ENCODE data around the gene SAFB2.

SAFB2 gene

GRCh38 chr19:5588906-5589676, 33.5 kb downstream of the SAFB2 start:
- no peak for TF ChIP-seq CTCF (IDR thresholded peaks at IDR 0.05; ENCODE audit: extremely low read depth, missing control alignments)
- DNase-seq (ENCODE audit: low spot score) = no peak

GRCh38 chr19:5588441-5588840, 34.1 kb downstream of the SAFB2 start:
- TF ChIP-seq CTCF (IDR thresholded peaks at IDR 0.05; ENCODE audit: extremely low read depth, missing control alignments) = no peak
- DNase-seq (ENCODE audit: low spot score) = no peak

GRCh38 chr19:5587661-5588060, 34.9 kb downstream of the SAFB2 start:
- no peak for TF ChIP-seq CTCF (IDR thresholded peaks at IDR 0.05; ENCODE audit: extremely low read depth, missing control alignments)

GRCh38 chr19:5587071-5587455, 35.5 kb downstream of the SAFB2 start:
- peak; percentile 29 for DNase-seq (ENCODE audit: low spot score)
- no peak for TF ChIP-seq CTCF (IDR thresholded peaks at IDR 0.05; ENCODE audit: extremely low read depth, missing control alignments)

More at GRCh38 chr19:5587661-5588060, 34.9 kb downstream of the SAFB2 start:
- no peak for DNase-seq (ENCODE audit: low spot score)

GRCh38 chr19:5586300-5587070, 36.1 kb downstream of the SAFB2 start:
- DNase-seq (ENCODE audit: low spot score) = peak; percentile 49
- no peak for TF ChIP-seq CTCF (IDR thresholded peaks at IDR 0.05; ENCODE audit: extremely low read depth, missing control alignments)

GRCh38 chr19:5585461-5586299, 36.9 kb downstream of the SAFB2 start:
- TF ChIP-seq CTCF (IDR thresholded peaks at IDR 0.05; ENCODE audit: extremely low read depth, missing control alignments) = no peak
- peak; percentile 82 for DNase-seq (ENCODE audit: low spot score)

Measured in GM20000 (cell line).